Measurements from ENCODE around the gene SCGN. TPM values are rescaled to one million over a fixed set of nuclear protein-coding genes. Genes with fewer than 3 reads are reported as not detected.

The SCGN gene
- total and polyA plus RNA-seq, 9 of the 15 experiments (the other 6 are each of a cell fraction or from before 2014, with no cell fraction given) = not detected

- TF ChIP-seq TSHZ1 (CRISPR knock-in tag; IDR thresholded peaks at IDR 0.05) (no peak), NR2F6 (CRISPR knock-in tag; IDR thresholded peaks at IDR 0.05) (no peak), DLX4 (CRISPR knock-in tag; IDR thresholded peaks at IDR 0.05) (no peak), HDAC1 (IDR thresholded peaks at IDR 0.05) (no peak), ID3 (CRISPR knock-in tag; IDR thresholded peaks at IDR 0.05) (no peak), ID3 (tag; IDR thresholded peaks at IDR 0.05) (no peak)
- TF ChIP-seq, protein P1, sequence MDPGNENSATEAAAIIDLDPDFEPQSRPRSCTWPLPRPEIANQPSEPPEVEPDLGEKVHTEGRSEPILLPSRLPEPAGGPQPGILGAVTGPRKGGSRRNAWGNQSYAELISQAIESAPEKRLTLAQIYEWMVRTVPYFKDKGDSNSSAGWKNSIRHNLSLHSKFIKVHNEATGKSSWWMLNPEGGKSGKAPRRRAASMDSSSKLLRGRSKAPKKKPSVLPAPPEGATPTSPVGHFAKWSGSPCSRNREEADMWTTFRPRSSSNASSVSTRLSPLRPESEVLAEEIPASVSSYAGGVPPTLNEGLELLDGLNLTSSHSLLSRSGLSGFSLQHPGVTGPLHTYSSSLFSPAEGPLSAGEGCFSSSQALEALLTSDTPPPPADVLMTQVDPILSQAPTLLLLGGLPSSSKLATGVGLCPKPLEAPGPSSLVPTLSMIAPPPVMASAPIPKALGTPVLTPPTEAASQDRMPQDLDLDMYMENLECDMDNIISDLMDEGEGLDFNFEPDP (CRISPR knock-in tag; IDR thresholded peaks at IDR 0.05) = no peak
- TF ChIP-seq, protein P2, sequence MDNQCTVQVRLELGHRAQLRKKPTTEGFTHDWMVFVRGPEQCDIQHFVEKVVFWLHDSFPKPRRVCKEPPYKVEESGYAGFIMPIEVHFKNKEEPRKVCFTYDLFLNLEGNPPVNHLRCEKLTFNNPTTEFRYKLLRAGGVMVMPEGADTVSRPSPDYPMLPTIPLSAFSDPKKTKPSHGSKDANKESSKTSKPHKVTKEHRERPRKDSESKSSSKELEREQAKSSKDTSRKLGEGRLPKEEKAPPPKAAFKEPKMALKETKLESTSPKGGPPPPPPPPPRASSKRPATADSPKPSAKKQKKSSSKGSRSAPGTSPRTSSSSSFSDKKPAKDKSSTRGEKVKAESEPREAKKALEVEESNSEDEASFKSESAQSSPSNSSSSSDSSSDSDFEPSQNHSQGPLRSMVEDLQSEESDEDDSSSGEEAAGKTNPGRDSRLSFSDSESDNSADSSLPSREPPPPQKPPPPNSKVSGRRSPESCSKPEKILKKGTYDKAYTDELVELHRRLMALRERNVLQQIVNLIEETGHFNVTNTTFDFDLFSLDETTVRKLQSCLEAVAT (IDR thresholded peaks at IDR 0.05) = no peak
These were observed 61.8 kb downstream of the SCGN start (continued) for GRCh38 chr6:25713824-25714223.

Data from K562 (cell line).